Measurements from ENCODE around the gene COL25A1.

Gene COL25A1

GRCh38 chr4:108813261-108813660, 489.2 kb downstream of the COL25A1 start:
- DNase-seq (ENCODE audit: low read depth): no peak

GRCh38 chr4:108811486-108811885, 491.0 kb downstream of the COL25A1 start:
- TF ChIP-seq POLR2A (IDR thresholded peaks at IDR 0.05; ENCODE audit: extremely low read depth, insufficient read length) (no peak), CTCF (IDR thresholded peaks at IDR 0.05; ENCODE audit: low read depth, low read length) (no peak), MAX (IDR thresholded peaks at IDR 0.05; ENCODE audit: low read depth, low read length) (no peak), MYC (IDR thresholded peaks at IDR 0.05; ENCODE audit: low read depth, low read length) (no peak)
- no peak overlapping the region for H3K4me3 ChIP-seq (ENCODE audit: low read depth, low read length)
- DNase-seq (ENCODE audit: low read depth): no peak

More at GRCh38 chr4:108813261-108813660, 489.2 kb downstream of the COL25A1 start:
- H3K4me3 ChIP-seq (ENCODE audit: low read depth, low read length): no peak overlapping the region
- TF ChIP-seq CTCF (IDR thresholded peaks at IDR 0.05; ENCODE audit: low read depth, low read length) (no peak), MAX (IDR thresholded peaks at IDR 0.05; ENCODE audit: low read depth, low read length) (no peak), POLR2A (IDR thresholded peaks at IDR 0.05; ENCODE audit: extremely low read depth, insufficient read length) (no peak), MYC (IDR thresholded peaks at IDR 0.05; ENCODE audit: low read depth, low read length) (no peak)

GRCh38 chr4:108810087-108810486, 492.4 kb downstream of the COL25A1 start:
- TF ChIP-seq MYC (IDR thresholded peaks at IDR 0.05; ENCODE audit: low read depth, low read length) (no peak), CTCF (IDR thresholded peaks at IDR 0.05; ENCODE audit: low read depth, low read length) (no peak)
- no peak for DNase-seq (ENCODE audit: low read depth)
- H3K4me3 ChIP-seq (ENCODE audit: low read depth, low read length): no peak overlapping the region

- no peak for DNase-seq (ENCODE audit: low read depth)
- TF ChIP-seq POLR2A (IDR thresholded peaks at IDR 0.05; ENCODE audit: extremely low read depth, insufficient read length): no peak
- no peak for TF ChIP-seq CTCF (IDR thresholded peaks at IDR 0.05; ENCODE audit: low read depth, low read length)
- no peak for TF ChIP-seq MYC (IDR thresholded peaks at IDR 0.05; ENCODE audit: low read depth, low read length)
- no peak for TF ChIP-seq MAX (IDR thresholded peaks at IDR 0.05; ENCODE audit: low read depth, low read length)
- H3K4me3 ChIP-seq (ENCODE audit: low read depth, low read length): no peak overlapping the region
Measured at GRCh38 chr4:108804648-108805273, 497.7 kb downstream of the COL25A1 start.

GRCh38 chr4:108799306-108799705, 503.2 kb downstream of the COL25A1 start:
- no peak for DNase-seq (ENCODE audit: low read depth)
- no peak overlapping the region for H3K4me3 ChIP-seq (ENCODE audit: low read depth, low read length)
- no peak for TF ChIP-seq MAX (IDR thresholded peaks at IDR 0.05; ENCODE audit: low read depth, low read length)

GRCh38 chr4:108796173-108796572, 506.3 kb downstream of the COL25A1 start:
- DNase-seq (ENCODE audit: low read depth): no peak
- no peak overlapping the region for H3K4me3 ChIP-seq (ENCODE audit: low read depth, low read length)
- TF ChIP-seq CTCF (IDR thresholded peaks at IDR 0.05; ENCODE audit: low read depth, low read length): no peak
- no peak for TF ChIP-seq MAX (IDR thresholded peaks at IDR 0.05; ENCODE audit: low read depth, low read length)
- no peak for TF ChIP-seq POLR2A (IDR thresholded peaks at IDR 0.05; ENCODE audit: extremely low read depth, insufficient read length)
- TF ChIP-seq MYC (IDR thresholded peaks at IDR 0.05; ENCODE audit: low read depth, low read length): no peak

Data from NB4 (cell line).